NCI-H69 (cell line): ENCODE measurements around the gene NIM1K.
"Not testable (repeated sequence)": the region's sequence is repeated elsewhere in the genome, so short reads cannot be mapped to it uniquely, and the experiment has no call there.

Source experiments
- DNase-seq: peaks from one replicate; lab custom pipeline; 2025; lab: John Stamatoyannopoulos, UW

The NIM1K gene

DNA sequence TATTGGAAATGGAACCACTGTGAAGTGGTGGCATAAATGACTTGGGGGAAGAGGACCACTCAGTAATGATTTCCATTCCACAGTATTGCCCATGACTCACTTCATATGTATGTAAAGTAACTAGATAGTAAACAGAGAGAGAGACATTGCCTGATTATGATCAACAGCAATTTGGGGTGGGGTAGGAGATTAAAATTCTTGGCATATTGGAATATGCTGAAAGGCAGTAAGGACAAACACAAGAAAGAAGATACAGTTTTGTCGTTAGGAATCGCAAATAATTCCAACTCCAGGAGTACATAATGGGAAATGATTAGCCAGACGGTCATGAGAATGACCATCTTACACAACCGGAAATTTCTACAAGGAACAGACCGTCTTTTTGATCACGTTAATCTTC is 122.7 kb downstream of the NIM1K start:
- no peak for DNase-seq

DNA sequence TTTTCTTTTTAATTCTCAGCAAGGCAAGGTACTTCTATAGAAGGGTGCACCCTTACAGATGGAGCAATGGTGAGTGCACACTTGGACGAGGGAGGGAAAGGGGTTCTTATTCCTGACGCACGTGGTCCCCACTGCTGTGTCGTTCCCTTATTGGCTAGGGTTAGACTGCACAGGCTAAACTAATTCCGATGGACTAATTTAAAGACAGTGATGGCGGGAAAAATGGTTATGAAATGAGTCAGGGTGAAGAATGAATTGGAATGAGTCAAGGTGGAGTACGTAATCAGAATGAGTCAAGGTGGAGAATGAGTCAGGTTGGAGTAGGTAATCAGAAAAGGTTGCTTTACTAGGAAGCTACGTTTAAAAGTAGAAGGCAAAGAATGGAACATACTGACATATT is 123.2 kb downstream of the NIM1K start:
- DNase-seq, result no peak

DNA sequence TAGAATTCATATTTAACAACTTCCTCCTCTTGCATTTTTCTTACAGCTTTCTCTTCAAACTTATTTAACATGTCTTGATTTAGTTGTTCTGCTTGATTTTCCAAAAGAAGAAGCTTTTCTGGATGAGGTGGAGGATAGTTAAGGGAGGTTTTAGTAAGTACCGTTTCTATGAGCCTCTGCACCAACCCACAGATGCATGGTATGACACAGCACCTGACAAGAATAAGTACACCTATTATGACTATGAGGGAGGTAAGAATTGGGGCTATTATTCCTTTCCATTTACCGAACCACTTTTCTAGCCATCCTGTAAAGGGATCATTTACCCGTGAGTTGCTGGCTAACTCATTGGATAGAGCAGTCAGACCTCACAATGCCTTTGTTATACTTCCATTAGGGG is 123.7 kb downstream of the NIM1K start:
- no peak for DNase-seq

DNA sequence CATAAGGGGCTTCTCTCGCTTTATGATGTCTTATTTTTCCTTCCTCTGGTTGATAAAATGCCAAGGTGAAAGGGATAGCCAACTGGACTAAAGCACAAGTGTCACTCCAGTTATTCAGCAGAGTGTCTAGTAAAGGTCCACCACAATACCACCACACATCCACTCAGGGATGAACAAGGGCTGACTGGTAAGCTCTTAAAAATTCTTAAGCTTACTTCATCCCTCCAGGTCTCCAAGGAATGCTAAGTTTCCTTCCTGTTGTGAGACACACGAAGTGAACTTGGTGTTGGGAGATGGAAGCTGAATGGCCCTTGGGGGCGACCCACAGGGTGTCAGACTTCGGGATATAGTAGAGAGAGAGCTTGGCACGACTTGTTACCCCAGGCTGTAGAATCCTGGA is 124.4 kb downstream of the NIM1K start:
- no peak for DNase-seq

DNA sequence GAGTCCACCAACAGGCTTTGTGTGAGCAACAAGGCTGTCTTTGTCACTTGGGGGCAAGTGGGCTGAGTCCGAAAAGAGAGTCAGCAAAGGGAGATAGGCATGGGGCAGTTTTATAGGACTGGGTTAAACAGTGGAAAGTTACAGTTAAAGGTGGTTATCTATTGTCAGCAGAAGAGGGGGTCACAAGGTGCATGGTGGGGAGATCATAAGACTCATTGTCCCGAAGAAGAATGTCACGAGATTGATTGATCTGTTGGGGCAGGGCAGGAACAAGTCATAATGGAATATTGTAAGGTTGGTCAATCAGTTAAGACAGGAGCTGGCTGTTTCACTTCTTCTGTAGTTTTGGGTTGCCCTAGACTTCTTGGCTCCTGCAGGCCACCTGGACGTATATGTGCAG is 128.8 kb downstream of the NIM1K start:
- DNase-seq, result no peak

DNA sequence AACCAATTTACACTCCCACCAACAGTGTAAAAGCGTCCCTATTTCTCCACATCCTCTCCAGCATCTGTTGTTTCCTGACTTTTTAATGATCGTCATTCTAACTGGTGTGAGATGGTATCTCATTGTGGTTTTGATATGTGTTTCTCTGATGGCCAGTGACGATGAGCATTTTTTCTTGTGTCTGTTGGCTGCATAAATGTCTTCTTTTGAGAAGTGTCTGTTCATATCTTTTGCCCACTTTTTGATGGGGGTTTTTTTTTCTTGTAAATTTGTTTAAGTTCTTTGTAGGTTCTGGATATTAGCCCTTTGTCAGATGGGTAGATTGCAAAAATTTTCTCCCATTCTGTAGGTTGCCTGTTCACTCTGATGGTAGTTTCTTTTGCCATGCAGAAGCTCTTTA is 131.5 kb downstream of the NIM1K start:
- not testable (repeated sequence) for DNase-seq

DNA sequence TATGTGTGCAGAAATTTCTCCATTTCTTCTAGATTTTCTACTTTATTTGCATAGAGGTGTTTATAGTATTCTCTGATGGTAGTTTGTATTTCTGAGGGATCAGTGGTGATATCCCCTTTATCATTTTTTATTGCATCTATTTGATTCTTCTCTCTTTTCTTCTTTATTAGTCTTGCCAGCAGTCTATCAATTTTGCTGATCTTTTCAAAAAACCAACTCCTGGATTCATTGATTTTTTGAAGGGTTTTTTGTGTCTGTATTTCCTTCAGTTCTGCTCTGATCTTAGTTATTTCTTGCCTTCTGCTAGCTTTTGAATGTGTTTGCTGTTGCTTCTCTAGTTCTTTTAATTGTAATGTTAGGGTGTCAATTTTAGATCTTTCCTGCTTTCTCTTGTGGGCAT is 133.6 kb downstream of the NIM1K start:
- not testable (repeated sequence) for DNase-seq
